ENCODE results near the gene LRRC42.

The LRRC42 gene

DNA sequence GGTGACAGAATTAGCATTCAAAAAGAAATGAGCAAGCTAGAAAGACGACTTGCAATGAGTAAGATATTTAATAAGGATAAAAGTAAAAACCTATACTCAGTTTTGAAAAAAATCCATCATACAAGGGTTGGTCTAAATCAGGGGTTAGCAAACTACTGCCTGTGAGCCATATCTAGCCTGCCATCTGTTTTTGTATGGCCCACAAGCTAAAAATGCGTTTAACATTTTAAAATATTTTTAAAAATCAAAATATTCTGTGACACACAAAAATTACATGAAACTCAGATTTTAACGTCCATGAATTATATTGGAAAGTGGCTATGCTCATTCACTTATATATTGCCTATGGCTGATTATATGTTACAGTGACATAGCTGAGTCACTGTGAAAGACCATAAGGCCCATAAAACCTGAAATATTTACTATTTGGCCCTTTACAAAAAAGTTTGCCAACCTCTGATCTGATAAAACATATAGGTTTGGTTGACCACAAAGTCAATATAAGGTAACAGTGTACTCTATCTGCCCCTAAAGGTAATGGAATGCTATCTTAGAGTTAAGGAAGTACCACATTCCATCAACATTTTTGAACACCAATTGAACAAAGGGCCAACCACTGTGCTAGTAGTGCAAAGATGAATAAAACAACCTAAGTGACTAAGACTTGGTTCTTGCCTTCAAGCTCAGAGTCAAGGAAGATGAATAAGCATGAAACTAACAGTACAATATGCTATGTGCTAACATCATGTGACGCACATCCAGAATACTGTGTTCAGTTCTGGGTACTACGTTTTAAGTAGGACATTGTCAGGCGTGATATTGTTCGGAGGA, 3.8 kb upstream of the LRRC42 start:
- DNase-seq = no peak

DNA sequence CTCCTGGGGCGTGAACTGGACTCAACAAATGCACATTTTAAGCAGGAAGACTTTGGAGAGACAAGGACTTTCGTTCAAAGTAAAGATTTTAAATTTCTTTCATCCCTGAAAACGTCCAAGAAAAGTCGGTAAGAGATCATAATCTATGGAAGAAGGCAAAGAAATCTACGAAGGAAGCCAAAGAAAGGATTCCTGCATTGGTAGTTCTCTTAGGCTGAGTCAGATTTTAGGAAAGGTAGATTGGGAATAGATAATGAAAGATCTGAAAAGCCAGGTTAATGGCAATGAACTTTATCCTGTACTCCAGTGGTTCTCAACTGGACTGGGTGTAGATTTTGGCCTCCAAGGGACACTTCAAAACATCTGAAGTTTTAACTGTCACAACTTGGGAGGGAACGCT, 3.1 kb upstream of the LRRC42 start:
- DNase-seq = no peak

DNA sequence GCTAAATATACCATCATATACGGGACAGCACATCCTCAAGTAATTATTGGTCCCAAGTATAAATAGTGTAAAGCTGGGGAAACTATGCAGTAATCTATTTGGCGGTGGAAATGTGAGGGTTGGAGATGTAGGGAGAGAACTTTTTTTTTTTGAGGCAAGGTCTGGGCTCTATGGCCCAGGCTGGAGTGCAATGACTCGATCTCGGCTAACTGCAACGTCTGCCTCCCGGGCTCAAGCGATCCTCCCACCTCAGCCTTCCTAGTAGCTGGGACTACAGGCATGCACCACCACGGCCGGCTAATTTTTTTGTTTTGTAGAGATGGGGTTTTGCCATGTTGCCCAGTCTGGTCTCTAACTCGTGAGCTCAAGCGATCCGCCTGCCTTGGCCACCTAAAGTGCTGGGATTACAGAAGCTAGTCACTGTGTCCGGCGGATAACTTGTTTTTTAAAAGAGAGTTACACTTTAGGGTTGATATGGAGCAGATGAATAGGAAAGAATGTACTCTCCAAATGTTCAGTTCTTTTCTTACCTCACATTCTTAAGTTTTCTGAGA, 2.6 kb upstream of the LRRC42 start:
- DNase-seq = no peak

DNA sequence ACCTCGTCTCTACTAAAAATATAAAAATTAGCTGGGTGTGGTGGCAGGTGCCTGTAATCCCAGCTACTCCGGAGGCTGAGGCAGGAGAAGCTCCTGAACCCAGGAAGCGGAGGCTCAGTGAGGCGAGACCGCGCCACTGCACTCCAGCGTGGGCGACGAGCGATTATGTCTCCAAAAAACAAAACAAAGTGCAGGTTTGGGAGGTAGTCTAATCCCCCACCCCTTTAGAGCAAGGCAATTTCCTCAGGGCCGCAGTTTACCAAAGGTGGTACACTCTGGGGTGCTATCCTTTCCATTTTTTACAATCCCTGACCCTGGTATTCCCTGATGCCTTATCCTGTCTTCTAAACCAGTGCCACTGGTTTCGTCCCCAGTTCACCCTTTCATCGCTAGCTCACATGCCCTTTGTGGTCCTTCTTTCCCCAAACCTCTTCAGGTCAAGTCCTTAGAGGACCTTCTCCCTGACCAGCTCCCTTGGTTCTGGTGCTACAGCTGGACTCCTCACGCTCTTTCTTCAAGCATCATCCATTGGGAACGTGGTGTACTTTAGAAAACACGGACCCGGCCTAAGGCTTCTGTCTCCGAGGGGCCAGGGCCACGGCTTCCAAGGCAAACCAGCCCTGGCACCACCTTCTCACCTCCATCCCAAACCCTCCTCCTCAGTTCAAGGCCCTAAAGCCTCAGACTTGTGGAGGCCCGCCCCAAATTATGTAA, 1.5 kb upstream of the LRRC42 start:
- DNase-seq = no peak

DNA sequence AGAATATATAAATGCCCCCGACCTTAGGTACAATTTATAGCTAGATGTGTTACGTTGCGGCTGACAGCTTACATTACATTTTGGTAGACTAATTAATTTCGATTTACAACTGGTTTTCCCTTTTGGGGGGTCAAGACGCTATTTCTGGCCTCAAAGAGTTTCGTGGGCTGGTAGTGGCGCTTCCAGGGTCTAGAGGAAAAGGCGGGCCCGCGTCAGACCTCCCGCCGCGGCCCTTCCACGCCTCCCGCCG, 1.0 kb upstream of the LRRC42 start:
- DNase-seq = no peak

- peak; percentile 99 for DNase-seq
Observed at GRCh38 chr1:53945433-53946251, 508 bp upstream of the LRRC42 start, which contains the start of gene IFT25. TSS of gene IFT25 (minus strand) at chr1:53945699. CDS start at chr1:53940082, 5,617 bp downstream.

- no peak for DNase-seq
Observed at GRCh38 chr1:53947172-53947907, 1.2 kb downstream of the LRRC42 start.

DNA sequence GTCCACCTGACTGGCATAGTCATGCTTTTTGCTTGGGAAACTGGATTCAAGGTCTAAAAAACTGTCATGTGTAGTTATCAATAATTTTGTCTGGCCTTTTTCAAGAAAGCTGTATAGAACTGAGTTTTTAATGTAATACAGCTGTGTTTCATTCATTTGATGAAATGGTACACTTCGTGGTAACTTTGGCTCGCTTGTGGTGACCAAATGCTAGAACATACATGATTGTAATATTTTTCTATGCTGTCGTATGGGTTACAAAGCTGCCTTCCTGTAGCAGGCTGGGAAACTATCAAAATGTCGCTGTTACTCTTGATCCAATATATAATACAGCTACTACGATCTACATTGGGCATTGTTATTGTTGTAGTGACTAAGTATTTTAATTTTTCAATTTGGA, 2.1 kb downstream of the LRRC42 start:
- no peak for DNase-seq

DNA sequence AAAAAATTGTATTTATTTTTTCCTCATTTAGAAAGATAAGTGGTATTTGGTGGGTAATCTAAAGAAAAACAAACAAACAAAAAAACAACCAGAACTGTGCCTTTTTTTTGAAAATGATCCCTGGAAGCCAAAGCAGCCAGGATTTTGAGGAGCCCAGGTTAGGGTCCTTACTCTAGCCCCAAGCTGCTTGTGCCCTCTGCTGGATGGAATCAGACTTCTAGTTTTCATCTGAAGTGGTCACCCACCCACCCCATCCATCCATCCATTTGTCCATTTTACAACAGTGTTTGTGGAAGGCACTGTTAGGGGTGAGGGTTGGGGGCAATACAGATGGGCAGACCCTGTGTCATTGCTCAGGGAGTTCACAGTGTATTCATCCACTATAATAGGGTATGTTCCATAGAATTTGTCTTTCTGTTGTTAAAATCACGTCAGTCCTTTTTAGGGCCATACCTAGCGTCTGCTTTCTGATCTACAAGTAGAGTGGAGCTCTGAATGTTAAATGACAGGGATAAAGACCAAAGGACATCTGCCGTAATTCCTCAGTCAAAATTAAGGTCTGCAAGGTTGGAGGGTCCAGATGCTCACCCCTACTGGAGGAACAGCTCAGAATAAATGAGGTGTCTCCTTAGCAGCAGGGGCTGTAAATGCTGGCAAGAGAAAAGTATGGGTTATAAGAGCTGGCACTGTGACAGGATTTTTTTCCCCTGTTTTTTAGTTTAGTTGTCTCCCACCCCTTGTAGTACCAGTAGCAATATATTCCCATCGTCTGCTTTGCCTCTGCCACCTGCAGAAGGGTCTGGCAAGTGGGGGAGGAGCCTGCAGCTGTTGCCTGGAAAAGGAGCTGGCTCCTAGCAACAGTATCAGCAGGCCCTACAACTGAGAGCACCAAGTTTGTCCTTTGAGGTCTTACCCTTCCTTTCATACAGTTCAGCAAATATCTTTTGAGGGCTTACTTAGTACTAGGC, 3.2 kb downstream of the LRRC42 start:
- peak; percentile 17 for DNase-seq

- DNase-seq = no peak
Observed at GRCh38 chr1:53951697-53952096, 5.5 kb downstream of the LRRC42 start.

DNA sequence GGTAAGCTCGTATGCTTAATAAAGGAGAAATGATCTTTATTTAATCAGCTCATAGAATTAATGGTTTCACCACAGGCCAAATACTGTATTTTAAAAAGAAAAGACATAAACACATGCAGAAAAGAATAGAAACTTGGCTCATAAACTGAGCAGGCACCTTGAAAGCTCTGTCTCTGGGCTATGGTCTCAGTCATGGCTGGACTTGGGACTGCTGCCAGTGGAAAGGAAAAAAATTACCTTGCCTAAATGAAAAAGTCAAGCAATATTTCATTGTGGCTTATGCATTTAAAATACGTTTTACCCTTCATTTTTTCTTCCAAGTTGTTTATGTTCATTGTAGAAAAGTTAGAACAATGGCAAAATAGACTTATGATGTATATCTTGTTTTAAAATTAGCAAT, 8.0 kb downstream of the LRRC42 start:
- no peak for DNase-seq

GRCh38 chr1:53956308-53957168, 10.4 kb downstream of the LRRC42 start:
- no peak for DNase-seq

DNA sequence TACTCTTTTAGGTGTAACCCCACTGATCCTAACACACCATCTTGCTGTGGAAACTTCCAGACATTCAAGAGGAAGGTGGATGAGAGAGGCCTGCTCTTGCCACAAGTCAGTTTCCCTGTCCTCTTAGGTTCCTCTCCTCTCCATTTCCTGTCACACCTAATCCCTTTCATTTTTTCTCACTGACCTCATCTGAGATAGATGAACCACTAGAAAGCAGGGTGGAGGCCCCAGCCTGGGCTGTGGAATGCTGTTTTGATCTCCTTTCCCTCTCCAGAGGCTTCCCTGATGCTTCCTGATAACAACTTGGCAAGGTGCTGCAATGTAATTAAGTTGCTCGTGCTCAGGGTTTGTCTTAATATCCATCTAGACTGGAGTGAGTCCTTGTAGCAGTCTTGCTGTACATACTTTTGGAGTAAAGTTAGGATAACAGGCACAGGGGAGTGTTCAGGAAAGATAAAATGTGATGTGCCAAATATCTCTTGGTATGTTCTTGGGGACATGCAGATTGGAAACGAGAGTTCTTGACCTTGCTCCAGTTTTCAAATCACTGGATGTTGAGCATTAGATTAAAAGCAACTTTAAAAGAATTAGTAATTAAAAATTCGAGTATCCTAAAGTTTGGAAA, 11.2 kb downstream of the LRRC42 start:
- no peak for DNase-seq

DNA sequence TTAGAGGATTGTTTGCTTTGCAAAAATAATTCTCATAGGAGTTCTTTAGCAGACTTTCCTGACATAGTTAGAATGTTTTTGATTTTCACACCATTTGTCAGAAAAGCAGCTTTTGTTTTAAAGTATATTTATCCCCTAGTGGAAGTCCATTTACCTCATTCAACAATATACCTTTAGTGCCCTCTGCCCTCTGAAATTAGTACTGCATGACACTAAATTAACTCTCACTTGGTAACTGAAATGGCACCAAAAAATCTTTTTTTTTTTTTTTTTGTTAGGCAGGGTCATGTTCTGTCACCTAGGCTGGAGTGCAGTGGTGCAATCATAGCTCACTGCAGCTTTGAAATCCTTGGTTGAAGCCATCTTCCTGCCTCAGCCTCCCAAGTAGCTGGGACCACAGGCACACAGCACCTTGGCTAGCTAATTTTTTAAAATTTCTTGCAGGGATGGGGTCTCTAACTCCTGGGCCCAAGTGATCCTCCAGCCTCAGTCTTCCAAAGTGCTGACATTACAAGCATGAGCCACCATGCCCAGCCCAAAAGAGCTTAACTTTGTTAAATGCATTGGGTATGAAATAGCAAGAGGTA, 13.6 kb downstream of the LRRC42 start:
- no peak for DNase-seq

DNA sequence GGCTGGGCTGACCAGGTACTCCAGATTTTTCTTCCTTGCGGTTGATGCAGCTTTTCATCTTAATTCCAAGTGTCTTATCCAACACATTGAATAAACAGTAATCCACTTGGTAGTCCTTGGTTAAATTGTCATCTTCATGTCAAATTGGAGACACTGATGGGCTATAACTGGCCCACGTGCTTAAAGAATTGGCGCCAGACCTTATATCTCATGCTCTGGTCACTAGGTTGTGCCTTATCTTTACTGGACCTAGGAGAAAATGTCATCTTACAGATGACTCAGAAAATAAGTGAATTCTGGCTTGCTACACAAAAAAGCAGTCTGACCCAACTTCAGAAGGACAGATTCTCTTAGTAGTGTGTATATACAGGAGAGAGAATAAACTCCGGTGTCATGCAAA, 16.2 kb downstream of the LRRC42 start:
- no peak for DNase-seq

- DNase-seq = no peak
Observed at GRCh38 chr1:53963460-53963859, 17.3 kb downstream of the LRRC42 start.

DNA sequence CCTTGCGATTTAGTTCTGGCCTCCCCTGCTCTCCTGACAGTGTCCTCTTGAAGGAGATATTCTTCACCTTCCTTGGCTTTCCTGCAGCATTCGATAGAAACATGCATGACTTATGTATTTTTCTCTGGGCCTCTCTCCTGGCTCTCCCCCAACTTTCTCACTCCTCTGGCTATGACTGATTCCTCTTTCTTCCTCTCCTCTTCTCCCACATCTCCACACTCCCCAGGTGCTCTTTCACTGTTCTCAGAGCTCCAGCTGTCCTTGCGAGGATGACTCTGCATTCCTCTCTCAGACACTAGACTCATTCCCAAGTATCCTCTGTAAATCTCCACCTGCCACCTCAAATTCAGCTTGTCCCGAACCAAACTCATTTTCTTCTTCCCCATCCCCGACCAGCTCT, 18.0 kb downstream of the LRRC42 start:
- DNase-seq = no peak

- no peak for DNase-seq
Observed at GRCh38 chr1:53966794-53967193, 20.6 kb downstream of the LRRC42 start.

DNA sequence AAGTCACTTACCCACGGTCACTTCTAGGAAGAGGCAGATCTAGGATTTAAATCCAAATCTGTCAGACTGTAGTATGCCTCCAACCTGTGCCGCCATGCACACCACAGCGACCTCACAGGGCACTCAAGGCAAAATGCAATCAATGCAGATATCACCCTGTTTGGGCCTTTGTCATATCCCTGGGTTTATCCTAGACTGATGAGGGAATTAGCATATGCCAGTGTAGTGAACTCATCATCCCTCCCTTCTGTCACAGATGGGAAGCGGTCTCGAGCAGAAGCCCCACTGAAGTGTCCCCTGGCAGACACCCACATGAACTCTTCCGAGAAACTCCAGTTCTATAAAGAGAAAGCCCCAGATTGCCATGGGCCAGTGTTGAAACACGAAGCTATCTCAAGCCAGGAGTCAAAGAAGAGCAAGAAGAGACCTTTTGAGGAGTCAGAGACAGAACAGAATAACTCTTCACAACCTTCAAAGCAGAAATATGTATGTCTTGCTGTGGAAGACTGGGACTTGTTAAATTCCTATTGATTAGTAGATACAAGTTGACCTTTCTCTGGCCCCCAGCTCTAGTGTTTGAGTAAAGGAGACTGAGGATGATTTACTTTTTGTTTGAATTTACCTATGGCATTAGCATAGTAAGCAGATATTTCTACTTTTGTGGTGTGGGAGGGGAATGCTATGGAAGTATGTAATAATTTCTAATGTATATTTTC, 21.4 kb downstream of the LRRC42 start:
- DNase-seq = no peak
